ENCODE measurements around the gene LLGL2.
A peak's percentile ranks its signal among the peaks of the same experiment; 100 is the strongest.

The LLGL2 gene

GRCh38 chr17:75525806-75526554 is 483 bp downstream of the LLGL2 start:
- no peak for DNase-seq

GRCh38 chr17:75526555-75527270 is 1.2 kb downstream of the LLGL2 start:
- no peak for DNase-seq

DNA sequence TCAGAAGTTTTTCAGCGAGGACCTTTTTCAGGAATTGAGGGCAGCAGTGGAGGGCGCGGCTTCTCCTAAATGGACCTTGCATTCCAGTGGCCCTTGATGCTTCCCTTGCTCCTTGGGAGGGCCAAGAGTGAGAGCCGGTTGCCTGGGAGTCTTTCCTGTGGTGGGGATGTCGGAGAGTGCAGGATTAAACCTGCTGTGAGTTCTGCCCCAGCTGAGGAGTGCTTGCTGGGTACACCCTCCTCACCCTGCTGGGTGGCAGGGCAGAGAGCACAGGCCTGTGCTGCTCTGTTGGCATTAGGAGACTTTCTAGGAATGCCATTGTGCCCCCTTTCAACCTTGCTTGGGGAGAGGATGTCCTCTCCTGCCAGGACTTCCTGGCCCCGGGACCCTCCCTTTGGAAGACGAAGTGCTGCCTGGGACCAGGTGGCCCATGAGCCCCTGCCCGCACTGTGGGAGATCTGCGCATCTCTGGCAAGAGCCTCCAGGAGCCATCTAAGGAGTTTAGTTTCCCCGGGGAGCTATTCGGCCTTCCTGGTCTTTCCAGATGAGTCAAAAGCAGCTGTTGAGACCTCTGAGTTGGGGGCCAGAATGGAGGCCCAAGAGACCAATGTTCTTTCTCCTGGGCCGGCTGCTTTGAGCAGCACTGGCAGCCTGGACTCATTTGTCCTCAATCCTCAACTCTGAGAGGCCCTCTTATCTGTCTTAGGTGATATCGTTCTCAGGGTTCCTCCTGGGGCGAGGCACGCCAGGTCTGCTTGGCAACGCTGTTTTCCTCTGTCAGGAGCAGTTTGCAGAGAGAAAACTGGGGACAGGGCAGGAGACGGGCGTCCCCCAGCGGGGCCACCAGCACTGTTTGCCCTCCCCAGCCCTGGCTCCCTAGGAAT is 5.6 kb downstream of the LLGL2 start:
- no peak for DNase-seq

GRCh38 chr17:75531721-75532072 is 6.2 kb downstream of the LLGL2 start:
- DNase-seq: no peak

- peak; percentile 25 for DNase-seq
These were observed 9.6 kb downstream of the LLGL2 start for GRCh38 chr17:75535119-75535537.

DNA sequence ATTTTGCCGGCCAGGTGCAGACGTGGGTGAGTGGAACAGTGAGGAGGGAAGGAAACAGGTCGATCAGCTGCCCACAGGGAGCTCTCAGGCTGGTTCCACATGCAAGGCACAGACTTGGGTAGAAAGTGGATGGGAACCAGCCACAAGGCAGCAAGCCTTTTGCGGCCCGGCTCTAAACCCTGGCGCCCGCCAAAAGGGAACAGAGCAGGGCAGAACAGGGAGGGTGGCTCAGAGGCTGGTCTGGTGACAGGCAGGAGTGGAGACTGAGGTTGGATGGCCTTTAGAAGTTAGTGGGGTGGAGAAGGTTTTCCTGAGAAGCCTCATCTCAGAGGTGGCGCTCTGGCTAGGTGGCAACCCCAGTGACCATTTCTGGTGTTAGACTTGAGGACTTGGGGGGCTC is 10.4 kb downstream of the LLGL2 start:
- no peak for DNase-seq

- DNase-seq: no peak
These were observed 10.9 kb downstream of the LLGL2 start for GRCh38 chr17:75536366-75536765.

DNA sequence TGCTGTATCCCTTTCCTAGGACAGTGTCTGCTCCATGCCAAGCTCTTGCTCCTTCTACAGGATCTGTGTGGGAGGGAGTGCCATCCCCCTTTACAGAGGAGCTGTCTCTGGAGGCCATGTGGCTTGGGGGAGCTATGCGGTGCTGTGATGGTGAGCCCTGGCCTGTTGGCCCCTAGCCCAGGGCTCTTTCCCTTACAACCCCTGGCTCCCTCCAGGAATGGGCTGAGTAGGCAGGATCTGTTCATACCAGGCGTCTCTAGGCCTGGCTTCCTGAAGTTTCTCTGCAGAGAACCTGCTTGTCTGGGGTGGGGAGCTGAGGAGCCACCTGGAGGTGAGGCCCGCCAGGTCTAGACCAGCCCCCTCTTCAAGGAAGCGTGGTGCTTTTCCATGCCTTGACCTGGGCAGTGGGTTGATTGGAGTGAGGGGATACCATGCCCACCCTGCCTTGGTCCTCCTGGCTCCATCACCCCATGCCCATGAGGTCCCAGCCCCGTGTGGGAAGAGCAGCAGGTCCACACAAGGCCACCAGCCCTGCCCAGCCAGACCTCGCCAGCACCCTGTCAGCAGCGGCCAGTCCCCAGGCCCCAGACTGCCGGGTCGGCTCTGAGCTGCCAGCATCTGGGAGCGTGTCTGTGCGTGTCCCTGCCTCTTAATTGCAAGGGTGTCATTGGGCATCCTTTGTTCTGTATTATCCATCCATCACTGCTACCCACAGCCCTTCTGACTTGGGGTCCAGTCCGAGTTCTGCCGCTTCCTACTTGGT is 14.7 kb downstream of the LLGL2 start:
- no peak for DNase-seq

DNA sequence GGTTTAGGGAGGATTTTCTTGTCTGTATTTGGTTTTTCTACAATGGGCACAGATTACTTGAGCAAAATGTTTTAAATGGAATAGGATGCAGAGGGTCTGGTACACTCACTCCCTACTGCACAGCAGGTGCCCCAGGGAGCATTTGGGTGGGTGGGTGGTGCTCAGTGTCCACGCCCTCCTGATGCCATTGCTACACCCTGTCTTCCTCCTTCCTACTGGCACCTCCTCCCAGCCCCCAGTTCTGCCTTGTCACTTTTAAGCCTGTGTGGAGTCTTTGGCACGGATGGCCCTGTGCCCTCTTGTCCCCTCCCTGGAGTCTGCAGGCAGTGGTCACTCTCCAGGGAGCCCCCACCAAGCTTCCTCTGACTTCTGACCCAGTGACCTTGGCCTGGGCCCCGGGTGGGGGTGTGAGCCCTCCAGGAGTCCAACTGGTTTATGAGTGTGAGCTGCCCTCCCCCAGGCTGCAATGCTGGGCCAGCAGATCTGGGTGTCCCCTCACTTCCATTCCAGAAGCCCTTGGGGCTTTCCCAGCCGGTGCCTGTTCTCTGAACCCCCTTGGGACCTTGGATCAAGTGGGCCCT is 15.5 kb downstream of the LLGL2 start:
- no peak for DNase-seq

GRCh38 chr17:75542229-75542628 is 16.7 kb downstream of the LLGL2 start:
- DNase-seq: no peak

- DNase-seq: no peak
These were observed 17.3 kb downstream of the LLGL2 start for GRCh38 chr17:75542728-75543336.

GRCh38 chr17:75544250-75544649 is 18.8 kb downstream of the LLGL2 start:
- DNase-seq: no peak

GRCh38 chr17:75546181-75546580 is 20.7 kb downstream of the LLGL2 start:
- no peak for DNase-seq

GRCh38 chr17:75547091-75547490 is 21.6 kb downstream of the LLGL2 start:
- DNase-seq: no peak

- DNase-seq: no peak
These were observed 23.3 kb downstream of the LLGL2 start for GRCh38 chr17:75548813-75549212.

DNA sequence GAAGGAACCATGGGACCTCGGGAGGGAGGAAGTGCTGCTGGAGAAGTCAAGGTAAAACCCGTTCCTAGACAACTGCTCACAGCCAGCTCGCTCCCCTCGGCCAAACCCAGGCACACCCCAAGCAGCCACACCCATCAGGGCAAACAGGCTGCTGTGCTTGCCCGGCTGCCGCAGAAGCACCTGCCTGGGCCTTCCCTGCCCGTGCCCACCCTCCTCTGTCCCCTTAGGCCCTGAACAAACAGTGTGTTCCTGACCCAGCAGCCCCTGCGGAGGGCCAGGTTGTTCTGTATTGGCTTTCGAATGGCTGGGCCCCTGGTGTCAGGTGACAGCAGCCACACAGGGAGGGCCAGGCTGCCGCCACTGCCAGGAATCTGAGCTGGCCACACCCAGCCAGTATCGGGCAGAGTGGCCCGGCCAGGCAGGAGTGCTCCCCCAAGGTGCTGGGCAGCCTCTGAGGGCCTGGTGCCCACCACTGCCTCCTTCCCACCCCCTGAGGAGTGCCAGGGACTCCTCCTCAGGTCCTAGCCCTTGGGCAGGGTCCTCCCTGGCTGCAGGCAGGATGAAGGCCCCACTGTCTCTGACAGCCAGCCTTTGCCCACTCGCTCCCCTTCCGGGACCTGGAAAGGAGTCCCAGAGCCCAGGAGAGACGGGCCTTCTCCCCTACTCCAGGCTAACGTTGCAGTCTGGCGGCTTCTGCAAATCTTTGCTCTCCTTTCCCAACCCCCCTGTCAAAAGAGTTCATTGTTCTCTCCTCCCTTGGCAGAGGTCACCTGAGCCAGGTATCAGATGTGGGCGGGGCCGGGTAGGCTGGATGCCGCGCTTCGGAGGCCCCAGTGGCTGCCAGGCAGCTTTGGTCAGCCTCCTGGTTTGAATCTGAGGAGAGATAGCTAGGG is 24.0 kb downstream of the LLGL2 start:
- no peak for DNase-seq

- DNase-seq: no peak
These were observed 24.6 kb downstream of the LLGL2 start for GRCh38 chr17:75550139-75550465.

DNA sequence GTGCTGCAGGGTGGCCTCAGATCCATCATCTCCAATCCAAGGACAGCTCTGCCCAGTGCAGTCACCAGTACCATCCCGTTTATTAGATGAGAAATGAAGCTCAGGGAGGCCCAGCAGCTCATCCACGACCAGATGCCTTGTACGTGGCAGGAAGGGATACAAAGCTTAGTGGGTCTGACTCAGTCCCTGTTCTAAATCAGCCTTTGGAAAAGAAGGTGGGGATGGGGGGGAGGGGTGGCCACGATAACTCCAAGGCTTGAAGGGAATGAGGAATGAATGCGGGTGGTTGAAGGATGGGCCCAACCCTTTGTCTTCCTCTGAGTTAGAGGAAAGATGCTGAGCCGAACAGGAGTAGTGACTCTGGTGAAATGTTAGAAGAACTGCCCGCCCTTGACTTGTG is 25.8 kb downstream of the LLGL2 start:
- DNase-seq: no peak

- DNase-seq: no peak
These were observed 27.2 kb downstream of the LLGL2 start for GRCh38 chr17:75552425-75553294.

All from effector CD4-positive, alpha-beta T cell (primary cell).